Stimulated activated CD8-positive, alpha-beta memory T cell treated with anti-CD3 and anti-CD28 coated beads, Interleukin-12 subunit alpha, Interleukin-12 subunit beta, amount 100 ng/mL, for 1 hour (primary cell): ENCODE data around the gene EMC8.

Experiments used
- DNase-seq: peaks from one replicate; pipeline ENCODE4 v3.0.0-alpha.2; 2020; ENCODE audit warnings: low read depth

The EMC8 gene

DNA sequence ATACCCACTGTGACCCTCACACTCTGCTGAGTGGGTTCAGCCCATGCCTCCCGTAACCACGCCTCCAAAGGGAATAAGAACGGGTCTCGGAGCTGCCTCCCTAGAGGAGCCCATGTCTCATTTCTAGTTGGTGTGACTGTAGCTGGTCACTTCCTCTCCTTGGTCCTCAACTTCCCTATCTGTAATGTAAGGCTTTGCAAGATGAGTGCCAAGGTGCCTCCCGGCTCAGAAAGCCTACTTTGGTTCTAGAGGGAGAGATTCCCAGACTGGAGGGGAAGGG is 69.2 kb downstream of the EMC8 start:
- no peak for DNase-seq

DNA sequence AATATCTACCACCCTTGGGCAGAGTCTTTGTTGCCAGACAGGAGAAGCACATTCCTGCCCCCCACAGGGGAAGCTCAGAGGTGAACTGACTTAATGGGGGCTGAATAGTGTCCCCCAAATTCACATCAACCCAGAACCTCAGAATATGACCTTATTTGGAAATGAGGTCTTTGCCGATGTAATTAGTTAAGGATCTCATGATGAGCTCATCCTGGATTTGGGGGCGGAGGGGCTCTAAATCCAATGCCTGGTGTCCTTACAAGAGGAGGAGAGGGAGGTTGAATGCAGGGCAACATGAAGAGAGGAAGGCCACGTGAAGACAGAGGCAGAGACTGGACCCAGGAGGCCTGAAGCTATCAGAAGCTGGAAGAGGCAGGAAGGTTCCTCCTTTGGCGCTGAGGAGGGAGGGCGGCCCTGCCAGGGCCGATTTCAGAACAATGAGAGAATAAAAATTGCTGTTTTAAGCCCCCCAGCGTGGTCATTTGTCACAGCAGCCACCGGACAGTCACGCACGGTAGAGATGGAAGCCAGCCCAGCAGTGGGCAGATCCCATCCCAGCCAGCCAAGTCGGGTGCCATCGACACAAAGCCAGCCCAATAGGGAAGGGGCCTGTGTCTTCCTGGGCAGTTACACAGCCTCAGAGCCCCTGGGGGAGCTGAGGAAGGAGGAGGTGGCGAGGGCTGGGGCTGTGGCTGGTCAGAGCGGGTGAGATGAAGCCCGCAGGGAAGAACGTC is 69.7 kb downstream of the EMC8 start:
- DNase-seq: no peak

DNA sequence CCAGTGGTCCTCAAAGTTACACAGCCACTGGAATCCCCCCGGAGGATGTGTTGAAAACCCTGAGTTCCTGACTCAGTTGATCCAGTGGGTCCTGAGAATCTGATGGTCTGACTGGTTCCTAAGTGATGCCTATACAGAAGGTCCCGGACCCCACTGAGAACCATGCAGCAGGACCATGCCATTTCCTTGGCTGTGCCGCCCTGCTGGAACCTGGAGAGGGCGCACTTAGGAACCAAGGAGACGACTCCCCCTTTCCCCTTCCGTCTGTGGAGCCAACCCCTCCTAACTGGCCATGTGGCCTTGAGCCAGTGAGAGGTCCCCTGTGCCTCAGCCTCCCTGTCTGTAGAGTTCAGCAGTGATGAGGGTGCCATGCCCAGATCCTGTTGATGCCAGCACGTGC is 70.5 kb downstream of the EMC8 start:
- DNase-seq: no peak
